Epithelial cell of prostate (primary cell): ENCODE measurements around the gene ERP27.

Experiments used
- DNase-seq: peaks from one replicate; pipeline ENCODE4 v3.0.0-alpha.2; 2011; ENCODE audit warnings: low read depth, low spot score
- H3K27ac ChIP-seq: fragments of 450-650 bp; 2 replicates; pipeline ENCODE4 v1.5.1; 2017; ENCODE audit warnings: mild to moderate bottlenecking

The ERP27 gene

GRCh38 chr12:14910090-14910915 is 28.0 kb downstream of the ERP27 start:
- H3K27ac ChIP-seq: peak overlapping the region; percentile 68
- DNase-seq: peak; percentile 56

GRCh38 chr12:14907953-14908352 is 30.4 kb downstream of the ERP27 start:
- DNase-seq: no peak
- H3K27ac ChIP-seq: no peak overlapping the region

DNA sequence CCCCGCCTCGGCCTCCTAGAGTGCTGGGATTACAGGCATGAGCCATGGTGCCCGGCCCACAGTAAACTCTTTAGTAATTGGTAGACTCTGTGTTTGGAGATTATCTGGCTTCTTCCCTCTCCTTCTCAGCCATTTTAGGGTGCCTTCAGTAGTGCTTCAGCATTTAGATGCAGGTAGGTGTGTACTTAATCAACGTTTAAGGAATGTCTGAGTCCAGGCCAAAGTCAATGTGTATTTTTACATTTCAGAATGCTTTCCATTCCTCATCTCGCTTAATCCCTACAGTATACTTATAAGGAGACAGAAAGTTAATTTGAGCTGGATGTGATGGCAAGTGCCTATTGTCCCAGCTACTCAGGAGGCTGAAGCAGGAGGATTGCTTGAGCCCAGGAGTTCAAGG is 32.2 kb downstream of the ERP27 start:
- no peak overlapping the region for H3K27ac ChIP-seq
- no peak for DNase-seq

- H3K27ac ChIP-seq: peak overlapping the region; percentile 10
- no peak for DNase-seq
Measured at GRCh38 chr12:14905269-14906004, 32.9 kb downstream of the ERP27 start.

GRCh38 chr12:14904854-14905253 is 33.5 kb downstream of the ERP27 start:
- peak overlapping the region; percentile 10 for H3K27ac ChIP-seq
- DNase-seq: no peak

DNA sequence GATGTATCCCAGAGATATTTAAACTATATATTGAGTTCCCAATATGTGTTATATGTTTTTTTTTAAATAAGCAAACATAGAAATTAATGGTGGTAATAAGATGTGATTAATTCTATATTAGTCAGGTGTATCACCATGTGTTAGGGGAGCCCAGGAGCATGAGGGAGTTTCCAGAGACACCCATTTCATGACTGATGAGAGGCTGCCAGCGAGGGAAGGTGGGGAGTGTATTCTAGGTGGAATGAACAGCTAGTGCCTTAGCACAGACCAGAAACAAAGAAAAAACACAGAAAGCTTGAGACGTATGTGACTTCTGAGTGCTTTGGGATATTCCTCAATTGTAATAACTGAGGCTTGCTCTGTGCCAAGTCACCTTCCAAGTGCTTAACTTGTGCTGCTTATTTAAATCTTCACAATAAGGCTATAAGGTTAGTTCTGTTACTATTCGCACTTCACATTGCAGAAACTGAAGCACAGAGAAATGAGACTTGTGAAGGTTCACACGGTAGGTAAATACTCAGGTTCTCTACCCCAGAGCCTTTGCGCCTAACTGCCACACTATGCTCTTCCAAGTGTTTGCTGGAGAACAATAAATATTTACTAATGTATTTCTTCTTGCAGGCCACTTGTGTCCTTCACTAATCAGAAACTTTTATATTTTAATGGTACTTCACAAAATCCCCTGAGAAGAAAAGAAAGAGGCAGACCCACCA is 34.8 kb downstream of the ERP27 start:
- no peak overlapping the region for H3K27ac ChIP-seq
- DNase-seq: no peak

GRCh38 chr12:14902465-14902864 is 35.9 kb downstream of the ERP27 start:
- H3K27ac ChIP-seq: no peak overlapping the region
- DNase-seq: no peak

DNA sequence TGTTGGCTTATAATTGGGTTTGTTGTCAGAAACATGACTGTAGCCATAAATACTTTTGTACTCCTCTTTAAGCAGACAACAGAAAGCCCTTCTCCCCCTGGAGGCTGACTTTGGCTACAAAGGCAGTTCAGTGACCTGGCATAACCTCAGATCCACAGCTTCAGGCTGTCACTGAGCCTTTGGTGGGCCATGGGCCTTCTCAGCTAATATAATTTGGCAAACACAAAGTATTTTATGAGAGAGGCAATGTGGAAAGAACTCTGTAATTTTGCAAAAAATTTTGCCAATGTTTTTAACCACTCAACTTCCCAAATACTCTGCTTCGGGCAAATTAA is 37.1 kb downstream of the ERP27 start:
- no peak for DNase-seq
- no peak overlapping the region for H3K27ac ChIP-seq

DNA sequence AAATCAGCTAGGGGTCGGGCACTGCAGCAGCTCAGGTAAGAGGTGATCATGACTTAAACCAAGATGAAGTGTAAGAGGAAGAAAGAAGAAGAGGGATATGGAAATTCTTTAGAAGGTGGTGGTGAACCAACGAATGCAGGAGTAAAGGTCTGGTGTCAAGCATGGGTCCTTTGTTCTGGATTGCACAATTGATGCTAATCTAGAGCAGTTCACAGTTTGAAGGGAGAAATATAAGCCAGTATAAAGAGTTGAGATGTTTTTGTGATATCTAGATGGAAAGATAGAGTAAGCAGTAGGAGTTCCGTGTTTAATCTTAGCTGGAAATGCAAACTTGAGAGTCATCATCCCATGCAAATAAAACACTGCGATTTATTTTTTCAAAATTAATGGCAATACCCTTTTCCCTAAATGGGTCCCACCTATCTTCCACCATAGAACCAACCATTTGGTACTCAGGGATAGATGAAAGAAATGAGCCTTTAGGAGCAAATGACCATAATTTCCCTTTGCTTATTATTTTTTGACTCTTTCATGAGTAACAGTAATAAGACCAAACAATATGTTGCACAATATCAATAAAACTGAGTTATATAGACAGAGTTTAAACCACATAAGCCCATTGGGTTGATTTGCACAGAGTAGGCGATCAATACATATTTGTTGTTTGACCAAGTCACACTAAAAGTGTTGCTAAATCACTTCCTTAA is 37.7 kb downstream of the ERP27 start:
- no peak overlapping the region for H3K27ac ChIP-seq
- no peak for DNase-seq

GRCh38 chr12:14896521-14897169 is 41.7 kb downstream of the ERP27 start:
- no peak for DNase-seq
- H3K27ac ChIP-seq: no peak overlapping the region

GRCh38 chr12:14893506-14894250 is 44.7 kb downstream of the ERP27 start:
- DNase-seq: no peak
- no peak overlapping the region for H3K27ac ChIP-seq

GRCh38 chr12:14892726-14893505 is 45.4 kb downstream of the ERP27 start:
- no peak overlapping the region for H3K27ac ChIP-seq
- DNase-seq: no peak

GRCh38 chr12:14890701-14891100 is 47.6 kb downstream of the ERP27 start:
- DNase-seq: no peak

DNA sequence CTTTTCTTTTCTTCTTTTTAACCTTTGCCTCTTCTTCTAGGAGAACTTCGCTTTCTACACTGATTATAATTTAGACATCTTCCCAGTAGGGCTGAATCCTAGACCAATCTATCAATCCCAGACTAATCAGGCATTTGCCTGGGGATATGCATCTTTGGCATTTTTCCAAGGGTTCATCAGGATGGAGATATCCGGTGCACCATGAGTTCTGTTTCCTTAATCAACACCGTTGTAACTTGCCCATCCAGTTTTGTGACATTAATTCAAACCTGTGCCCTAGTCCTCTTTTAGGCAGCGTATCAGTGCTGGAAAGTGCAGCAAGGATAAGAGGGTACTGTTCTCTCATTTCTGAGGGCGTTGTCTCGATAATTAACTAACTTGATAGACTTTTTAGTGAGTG is 52.1 kb downstream of the ERP27 start:
- H3K27ac ChIP-seq: no peak overlapping the region
- no peak for DNase-seq

More at GRCh38 chr12:14890701-14891100, 47.6 kb downstream of the ERP27 start:
- no peak overlapping the region for H3K27ac ChIP-seq

DNA sequence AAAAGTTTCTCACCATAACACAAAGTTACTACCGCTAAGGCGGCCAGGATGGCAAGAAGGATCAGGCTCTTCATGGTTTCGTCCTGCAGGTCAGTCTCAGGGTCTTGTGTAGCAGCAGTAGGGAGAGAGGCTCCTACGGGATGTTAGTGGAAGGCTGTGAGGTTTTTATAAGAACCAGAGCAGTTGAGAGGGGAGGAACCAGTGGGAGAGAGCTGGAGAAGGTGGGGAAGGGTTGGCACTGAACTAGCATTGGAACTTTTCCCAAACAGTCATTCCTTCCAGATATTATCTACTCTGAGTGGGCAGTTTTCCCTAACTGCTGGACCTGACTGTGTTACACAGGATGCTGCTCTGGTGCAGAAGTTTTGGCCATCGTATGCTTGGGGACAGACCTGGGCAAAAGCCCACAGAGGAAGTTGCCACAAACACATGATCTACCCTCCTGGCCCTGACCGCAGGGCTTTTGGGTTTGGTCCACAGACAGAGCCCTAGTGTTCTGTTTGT is 52.6 kb downstream of the ERP27 start, which contains the start of gene MGP:
Gene MGP (minus strand): TSS at position 137 of the 504 bp plus-strand sequence. CDS start 63 bp downstream, at position 74.
- H3K27ac ChIP-seq: no peak within 1 kb of the TSS
- no peak for DNase-seq

DNA sequence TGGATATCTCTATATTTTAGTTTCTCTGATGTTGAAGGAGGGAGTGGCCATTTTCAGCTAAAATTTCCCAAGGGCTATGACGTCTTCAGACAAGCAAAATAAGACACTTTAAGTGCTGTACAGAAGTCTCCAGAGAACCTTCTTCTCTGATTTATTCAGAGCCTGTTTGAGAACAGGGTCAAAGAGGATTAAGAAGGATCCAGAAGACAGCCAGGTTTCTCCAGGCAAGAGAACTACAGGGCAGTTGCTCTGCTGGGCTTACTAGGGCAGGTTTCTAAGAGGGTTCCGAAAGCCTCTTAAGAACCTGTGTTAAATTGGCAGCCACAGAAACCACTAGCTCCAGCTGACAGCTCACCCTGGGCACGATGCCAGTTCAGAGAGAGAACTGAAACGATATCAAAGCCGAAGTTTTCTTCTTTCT is 53.9 kb downstream of the ERP27 start:
- H3K27ac ChIP-seq: no peak overlapping the region

DNA sequence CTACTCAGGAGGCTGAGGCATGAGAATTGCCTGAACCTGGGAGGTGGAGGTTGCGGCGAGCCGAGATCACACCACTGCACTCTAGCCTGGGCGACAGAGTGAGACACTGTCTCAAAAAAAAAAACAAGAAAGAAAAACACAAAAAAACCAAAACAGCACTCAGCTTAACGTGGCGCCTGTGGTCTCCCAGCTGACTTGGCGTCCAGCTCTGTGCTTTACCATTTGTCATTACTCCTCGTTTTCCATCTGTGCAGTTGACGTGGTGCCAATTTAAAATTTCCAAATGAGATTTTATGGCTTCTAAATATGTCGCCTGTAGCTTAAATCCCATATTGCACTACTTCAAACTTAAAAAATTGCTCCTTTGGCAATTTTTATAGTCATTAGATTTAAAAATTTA is 54.7 kb downstream of the ERP27 start:
- no peak overlapping the region for H3K27ac ChIP-seq
- no peak for DNase-seq

More for the DNA sequence above, 53.9 kb downstream of the ERP27 start:
- peak; percentile 34 for DNase-seq

DNA sequence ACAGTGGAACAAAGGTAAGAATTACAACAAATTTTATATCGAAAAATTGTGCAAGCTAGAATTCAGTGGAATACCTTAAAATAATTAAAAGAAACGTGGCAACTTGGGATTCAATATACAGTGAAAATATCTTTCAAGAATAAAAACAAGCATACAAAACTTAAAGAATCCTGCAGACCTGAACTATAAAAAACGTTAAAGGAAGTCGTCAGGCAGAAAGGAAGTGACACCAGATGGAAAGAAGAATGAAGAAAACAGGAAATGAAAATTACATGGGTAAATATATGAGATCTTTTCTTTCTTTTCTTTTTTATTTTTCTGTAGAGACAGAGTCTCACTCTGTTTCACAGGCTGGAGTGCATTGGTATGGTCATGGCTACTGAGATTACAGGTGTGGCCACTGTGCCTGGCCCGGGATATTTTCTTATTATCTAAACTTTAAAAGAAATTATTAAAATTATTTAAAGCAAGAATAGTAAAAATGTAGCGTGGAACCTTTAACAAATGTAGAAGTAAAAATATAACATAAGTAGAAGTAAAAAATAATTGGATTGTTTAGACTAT is 57.4 kb downstream of the ERP27 start:
- no peak overlapping the region for H3K27ac ChIP-seq
- no peak for DNase-seq
